A673 (cell line): ENCODE results near the gene HPSE2. TPM values are rescaled to one million over a fixed set of nuclear protein-coding genes. Genes with fewer than 3 reads are reported as not detected.

Source experiments
- BruUV-seq: library from RNA; stranded (reverse); fragments of 400-500 nt; replicated peaks from 2 replicates; lab custom pipeline; 2021; lab: Mats Ljungman, UMichigan
- CTCF ChIA-PET: fragments of 300-600 bp; sonication (Branson Sonifier 250); formaldehyde crosslinking; loops from one replicate; lab custom pipeline; 2022; ENCODE audit warnings: antibody characterized with exemption; lab: Charles Lee
- POLR2A ChIA-PET: fragments of 300-600 bp; sonication (Branson Sonifier 250); formaldehyde crosslinking; loops from one replicate; lab custom pipeline; 2022; ENCODE audit warnings: antibody characterized with exemption; ENCODE audit not compliant: low non-redundant PET; lab: Charles Lee
- DNase-seq: peaks from one replicate; pipeline ENCODE4 v3.0.0-alpha.2; 2015; ENCODE audit warnings: low spot score
- H3K27ac ChIP-seq: fragments of 200-600 bp; sonication (generic); 2 replicates; pipeline ENCODE4 v1.5.1; 2016; ENCODE audit warnings: mixed run types, low read depth, mild to moderate bottlenecking, mixed read lengths, antibody characterized with exemption, low read length; ENCODE audit not compliant: poor library complexity, severe bottlenecking
- H3K27me3 ChIP-seq: fragments of 200-600 bp; sonication (generic); replicated peaks from 2 replicates; pipeline ENCODE4 v1.6.1; 2017; ENCODE audit warnings: mixed run types, low read depth, mild to moderate bottlenecking, mixed read lengths, antibody characterized with exemption, low read length; ENCODE audit not compliant: insufficient read depth, poor library complexity
- H3K36me3 ChIP-seq: fragments of 200-600 bp; sonication (generic); 2 replicates; pipeline ENCODE4 v1.6.1; 2016; ENCODE audit warnings: mixed run types, mild to moderate bottlenecking, mixed read lengths, antibody characterized with exemption, low read length; ENCODE audit not compliant: insufficient read depth, poor library complexity, severe bottlenecking
- H3K4me1 ChIP-seq: fragments of 200-600 bp; sonication (generic); 2 replicates; pipeline ENCODE4 v1.6.1; 2017; ENCODE audit warnings: mixed run types, mild to moderate bottlenecking, mixed read lengths, antibody characterized with exemption, low read length; ENCODE audit not compliant: insufficient read depth, poor library complexity, severe bottlenecking
- H3K4me3 ChIP-seq: fragments of 200-600 bp; sonication (generic); 2 replicates; pipeline ENCODE4 v1.5.1; 2016; ENCODE audit warnings: low read depth, mixed run types, mild to moderate bottlenecking, mixed read lengths, low read length; ENCODE audit not compliant: poor library complexity, severe bottlenecking
- H3K9me3 ChIP-seq: fragments of 200-600 bp; sonication (generic); 2 replicates; pipeline ENCODE4 v1.6.1; 2016; ENCODE audit warnings: mixed run types, low read depth, mild to moderate bottlenecking, mixed read lengths, antibody characterized with exemption, low read length; ENCODE audit not compliant: poor library complexity, severe bottlenecking
- CTCF ChIP-seq: fragments of 300-800, 200-600 bp; sonication (generic); conservative IDR thresholded peaks from 2 replicates; pipeline ENCODE4 v1.5.1; 2017; ENCODE audit warnings: low read depth, mild to moderate bottlenecking, antibody characterized with exemption, low read length, moderate library complexity, mixed read lengths
- EZH2 ChIP-seq: fragments of 200-600 bp; sonication (generic); IDR thresholded peaks from 2 replicates; pipeline ENCODE4 v1.6.1; 2017; ENCODE audit warnings: borderline replicate concordance, low read depth, mild to moderate bottlenecking, mixed read lengths, antibody characterized with exemption, low read length; ENCODE audit not compliant: poor library complexity, severe bottlenecking
- intact Hi-C: fragments of 100-400 bp; cut with micrococcal nuclease; formaldehyde crosslinking; loops from one replicate; pipeline ENCODE4 v1.10.0; 2022; ENCODE audit not compliant: unreplicated experiment
- total RNA-seq: library from RNA; stranded (reverse); gene quantifications from 2 replicates; pipeline ENCODE4 v1.2.3, GENCODE V29; 2021

The HPSE2 gene
- total RNA-seq, 1 experiment from 2014 or later: not detected

- no peaks in the 10 kb centered on the region for H3K36me3 ChIP-seq
- ChIA-PET CTCF (no interaction called here), POLR2A (no interaction called here)
- intact Hi-C loops: no loop called here
- no peak overlapping the region for H3K4me3 ChIP-seq
- TF ChIP-seq EZH2 (no peak), CTCF (no peak)
- H3K9me3 ChIP-seq: no peaks in the 10 kb centered on the region
- no peak for DNase-seq
- no peaks in the 10 kb centered on the region for H3K27me3 ChIP-seq
- H3K4me1 ChIP-seq: no peaks in the 10 kb centered on the region
- H3K27ac ChIP-seq: no peak overlapping the region
- no TSS peak for BruUV-seq
Observed at GRCh38 chr10:98800263-98800662, 435.4 kb downstream of the HPSE2 start.

GRCh38 chr10:98795467-98795866, 440.2 kb downstream of the HPSE2 start:
- TF ChIP-seq CTCF: no peak
- TF ChIP-seq EZH2: no peak
- H3K4me1 ChIP-seq: no peaks in the 10 kb centered on the region
- BruUV-seq: no TSS peak
- no peaks in the 10 kb centered on the region for H3K36me3 ChIP-seq
- no peak overlapping the region for H3K27ac ChIP-seq
- H3K9me3 ChIP-seq: no peaks in the 10 kb centered on the region
- ChIA-PET POLR2A (no interaction called here), CTCF (no interaction called here)
- intact Hi-C loops: no loop called here
- DNase-seq: no peak
- no peak overlapping the region for H3K4me3 ChIP-seq
- H3K27me3 ChIP-seq: no peaks in the 10 kb centered on the region

GRCh38 chr10:98790817-98791216, 444.8 kb downstream of the HPSE2 start:
- Histone ChIP-seq H3K4me3 (no peak overlapping the region), H3K36me3 (no peaks in the 10 kb centered on the region), H3K27me3 (no peaks in the 10 kb centered on the region), H3K9me3 (no peaks in the 10 kb centered on the region), H3K4me1 (no peaks in the 10 kb centered on the region), H3K27ac (no peak overlapping the region)
- TF ChIP-seq CTCF (peak; percentile 49), EZH2 (no peak)
- intact Hi-C loops: loop anchor here (5.0 kb wide), 2 partner anchors 381 to 456 kb away; no protein-coding TSS in a partner anchor
- peak; percentile 11 for DNase-seq
- no TSS peak for BruUV-seq
- ChIA-PET POLR2A (no interaction called here), CTCF (no interaction called here)
